Esophagus muscularis mucosa (tissue), 4 donors: Measurements from ENCODE around the gene ELOVL2. TPM values are rescaled to one million over a fixed set of nuclear protein-coding genes. Genes with fewer than 3 reads are reported as not detected.

ENCODE experiments used
- DNase-seq: peaks from one replicate; pipeline ENCODE4 v3.0.0-alpha.2; 2017; ENCODE audit errors: extremely low spot score
- H3K27ac ChIP-seq, 4 donors: fragments of 200-600 bp; sonication (generic); replicated peaks in 1 of 4; 1 replicate in 3 of 4; 2 replicates in 1 of 4; pipeline ENCODE4 v1.5.1; 2016 to 2019; ENCODE audit warnings: mild to moderate bottlenecking in 1 of 4
- H3K27me3 ChIP-seq, 4 donors: fragments of 200-600 bp; sonication (generic); one replicate each; pipeline versions ENCODE4 v1.5.1 to v1.6.0; 2016 to 2019
- H3K36me3 ChIP-seq, 4 donors: fragments of 200-600 bp; sonication (generic); one replicate each; pipeline ENCODE4 v1.5.1; 2016 to 2019
- H3K4me1 ChIP-seq, 4 donors: fragments of 200-600 bp; sonication (generic); one replicate each; pipeline ENCODE4 v1.5.1; 2016 to 2019
- H3K4me3 ChIP-seq, 4 donors: fragments of 200-600 bp; sonication (generic); 1 replicate in 2 of 4; 2 replicates in 2 of 4; pipeline ENCODE4 v1.5.1; 2016 to 2019; ENCODE audit warnings: mild to moderate bottlenecking in 4 of 4, moderate library complexity in 1 of 4
- H3K9me3 ChIP-seq, 4 donors: fragments of 200-600 bp; sonication (generic); 1 replicate in 3 of 4; 2 replicates in 1 of 4; pipeline ENCODE4 v1.5.1; 2016 to 2019
- CTCF ChIP-seq, 3 experiments: fragments of 200-600 bp in 2 of 3; fragments of 450-650 bp in 1 of 3; sonication (generic) in 2 of 3; IDR thresholded peaks; one replicate each; pipeline ENCODE4 v1.5.1; 2017 to 2019; ENCODE audit warnings: antibody characterized with exemption in 3 of 3, mild to moderate bottlenecking in 2 of 3, moderate library complexity in 1 of 3
- EP300 ChIP-seq: sonication (generic); formaldehyde crosslinking; IDR thresholded peaks from one replicate; pipeline ENCODE4 v1.6.1; 2017; ENCODE audit warnings: antibody characterized with exemption
- POLR2A ChIP-seq: fragments of 450-650 bp; IDR thresholded peaks from one replicate; pipeline ENCODE4 v1.6.1; 2017; ENCODE audit warnings: antibody characterized with exemption, moderate library complexity, mild to moderate bottlenecking, low read depth
- POLR2AphosphoS5 ChIP-seq, 2 donors: sonication (generic); formaldehyde crosslinking; IDR thresholded peaks; one replicate each; pipeline ENCODE4 v1.6.1; 2017; ENCODE audit warnings: antibody characterized with exemption in 2 of 2
- WGBS: methylation state at CpG from one replicate; pipeline ENCODE4 v1.1.5; 2018; 5-methylcytosine and 5-hydroxymethylcytosine counted together
- intact Hi-C: fragments of 100-400 bp; cut with DNase I; formaldehyde crosslinking; loops from one replicate; pipeline ENCODE4 v1.15.1; 2023
- total RNA-seq, 4 donors: library from RNA; depleted of rRNA; stranded (reverse); fragments of >200 nt; gene quantifications; one replicate each; pipeline versions ENCODE4 v1.1.0 to v1.2.1, GENCODE V29; 2016

The ELOVL2 gene
- total RNA-seq, 4 donors from 2014 or later = 0.26 to 0.57 (median 0.46) TPM

DNA sequence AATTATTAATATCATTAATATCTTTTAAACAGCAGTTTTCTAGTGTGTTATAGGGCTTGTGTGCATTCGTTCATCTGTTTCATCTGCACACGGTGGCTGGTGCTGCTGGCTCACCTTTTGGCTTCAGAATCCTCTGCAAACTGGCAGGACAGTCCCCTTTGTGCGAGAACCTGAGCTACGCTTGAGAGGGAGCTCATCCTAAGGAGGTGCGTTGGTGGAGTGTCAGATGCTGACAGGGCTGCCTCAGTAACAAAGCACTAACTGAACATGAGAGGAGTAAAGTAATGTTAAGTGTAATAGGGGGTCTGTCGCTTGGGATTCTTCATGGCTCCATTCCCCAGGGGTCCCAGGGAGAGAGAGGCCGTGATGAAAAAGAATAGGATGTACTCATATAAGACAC is 22.4 kb downstream of the ELOVL2 start:
- Histone ChIP-seq H3K27ac (no peak overlapping the region), H3K4me3 (no peak overlapping the region), H3K9me3 (no peaks in the 10 kb centered on the region), H3K27me3 (no peaks in the 10 kb centered on the region), H3K4me1 (peaks cover 0 to 18% (median 10%) of the 10 kb centered on the region in 4 donors), H3K36me3 (no peaks in the 10 kb centered on the region)
- 85% methylated on average over 7 of the region's 7 CpGs for WGBS
- TF ChIP-seq EP300 (no peak), POLR2A (no peak), CTCF (IDR thresholded peaks at IDR 0.05) (no peak), POLR2AphosphoS5 (IDR thresholded peaks at IDR 0.05) (no peak)
- intact Hi-C loops = no loop called here
- no peak for DNase-seq

- Histone ChIP-seq H3K4me1 (peaks cover 0 to 18% (median 10%) of the 10 kb centered on the region in 4 donors), H3K27ac (no peak overlapping the region), H3K36me3 (no peaks in the 10 kb centered on the region), H3K27me3 (no peaks in the 10 kb centered on the region), H3K4me3 (no peak overlapping the region), H3K9me3 (no peaks in the 10 kb centered on the region)
- intact Hi-C loops = no loop called here
- 69% methylated on average over 2 of the region's 2 CpGs for WGBS
- no peak for TF ChIP-seq CTCF (IDR thresholded peaks at IDR 0.05)
- no peak for DNase-seq
Measured at GRCh38 chr6:11021003-11021402, 23.1 kb downstream of the ELOVL2 start.

DNA sequence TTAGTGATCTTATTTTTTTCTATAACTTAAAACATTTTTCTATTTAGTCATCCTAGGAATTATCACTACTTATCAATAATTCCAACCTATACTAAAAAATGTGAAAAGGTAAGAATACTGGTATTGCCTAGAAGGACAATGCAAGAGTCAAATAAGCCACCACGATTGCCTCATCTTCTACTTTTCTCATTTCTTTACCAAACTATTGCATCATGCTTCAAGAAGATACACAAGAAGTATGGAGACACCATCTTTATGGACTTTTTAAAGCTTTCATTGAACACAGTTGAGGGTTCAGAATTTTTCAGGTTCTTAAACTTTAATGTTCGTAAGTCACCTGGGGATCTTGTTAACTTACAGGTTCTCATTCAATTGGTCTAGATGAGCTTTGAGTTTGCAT is 25.9 kb downstream of the ELOVL2 start:
- Histone ChIP-seq H3K36me3 (no peaks in the 10 kb centered on the region), H3K27ac (no peak overlapping the region), H3K9me3 (no peaks in the 10 kb centered on the region), H3K27me3 (no peaks in the 10 kb centered on the region), H3K4me1 (peaks cover 0 to 11% (median 9%) of the 10 kb centered on the region in 4 donors), H3K4me3 (no peak overlapping the region)
- DNase-seq = no peak
- TF ChIP-seq CTCF (IDR thresholded peaks at IDR 0.05) = no peak
- WGBS = 92% methylated on average over 2 of the region's 2 CpGs
- intact Hi-C loops = no loop called here

- 98% methylated on average over 3 of the region's 3 CpGs for WGBS
- no peak for TF ChIP-seq CTCF (IDR thresholded peaks at IDR 0.05)
- TF ChIP-seq POLR2AphosphoS5 (IDR thresholded peaks at IDR 0.05) = no peak
- H3K27me3 ChIP-seq = no peaks in the 10 kb centered on the region
- no peak for DNase-seq
- no peak overlapping the region for H3K27ac ChIP-seq
- intact Hi-C loops = no loop called here
- peaks cover 0 to 8% (median 2%) of the 10 kb centered on the region in 4 donors for H3K4me1 ChIP-seq
- no peaks in the 10 kb centered on the region for H3K36me3 ChIP-seq
- no peaks in the 10 kb centered on the region for H3K9me3 ChIP-seq
- H3K4me3 ChIP-seq = no peak overlapping the region
Measured at GRCh38 chr6:11017090-11017489, 27.0 kb downstream of the ELOVL2 start.

GRCh38 chr6:11016452-11016851 is 27.7 kb downstream of the ELOVL2 start:
- H3K9me3 ChIP-seq = no peaks in the 10 kb centered on the region
- peaks cover 0 to 2% (median 0%) of the 10 kb centered on the region in 4 donors for H3K4me1 ChIP-seq
- DNase-seq = no peak
- TF ChIP-seq POLR2AphosphoS5 (IDR thresholded peaks at IDR 0.05) (no peak), EP300 (no peak), POLR2A (no peak), CTCF (IDR thresholded peaks at IDR 0.05) (no peak)
- 81% methylated on average over 1 of the region's 1 CpG for WGBS
- H3K36me3 ChIP-seq = no peaks in the 10 kb centered on the region
- peaks cover 0 to 4% (median 0%) of the 10 kb centered on the region in 4 donors for H3K27me3 ChIP-seq
- H3K27ac ChIP-seq = no peak overlapping the region
- H3K4me3 ChIP-seq = no peak overlapping the region
- intact Hi-C loops = no loop called here
